Effector memory CD4-positive, alpha-beta T cell (primary cell): ENCODE results near the gene C16orf78.
"Not testable (repeated sequence)": the region's sequence is repeated elsewhere in the genome, so short reads cannot be mapped to it uniquely, and the experiment has no call there.

Experiments used
- DNase-seq, 3 donors: peaks; one replicate each; pipeline ENCODE4 v3.0.0-alpha.2; 2020
- H3K27ac ChIP-seq: 2 replicates; pipeline ENCODE4 v1.7.0; 2013; ENCODE audit warnings: mild to moderate bottlenecking, low read length, moderate library complexity; ENCODE audit not compliant: insufficient read depth, poor library complexity, severe bottlenecking
- H3K27me3 ChIP-seq: replicated peaks from 2 replicates; pipeline ENCODE4 v1.7.0; 2013; ENCODE audit warnings: mild to moderate bottlenecking, low read length; ENCODE audit not compliant: insufficient read depth, control insufficient read depth, poor library complexity, severe bottlenecking
- H3K36me3 ChIP-seq: 2 replicates; pipeline ENCODE4 v1.7.0; 2013; ENCODE audit warnings: mild to moderate bottlenecking, low read length, moderate library complexity; ENCODE audit not compliant: control insufficient read depth, insufficient read depth
- H3K4me1 ChIP-seq: 2 replicates; pipeline ENCODE4 v1.7.0; 2013; ENCODE audit warnings: low read length, mild to moderate bottlenecking; ENCODE audit not compliant: control insufficient read depth, insufficient read depth, poor library complexity, severe bottlenecking
- H3K4me3 ChIP-seq: 2 replicates; pipeline ENCODE4 v1.7.0; 2013; ENCODE audit warnings: low read length, low read depth, mild to moderate bottlenecking; ENCODE audit not compliant: insufficient read depth, poor library complexity, severe bottlenecking
- H3K9me3 ChIP-seq: 2 replicates; pipeline ENCODE4 v1.7.0; 2013; ENCODE audit warnings: mild to moderate bottlenecking, low read length, moderate library complexity; ENCODE audit not compliant: control insufficient read depth

The C16orf78 gene

DNA sequence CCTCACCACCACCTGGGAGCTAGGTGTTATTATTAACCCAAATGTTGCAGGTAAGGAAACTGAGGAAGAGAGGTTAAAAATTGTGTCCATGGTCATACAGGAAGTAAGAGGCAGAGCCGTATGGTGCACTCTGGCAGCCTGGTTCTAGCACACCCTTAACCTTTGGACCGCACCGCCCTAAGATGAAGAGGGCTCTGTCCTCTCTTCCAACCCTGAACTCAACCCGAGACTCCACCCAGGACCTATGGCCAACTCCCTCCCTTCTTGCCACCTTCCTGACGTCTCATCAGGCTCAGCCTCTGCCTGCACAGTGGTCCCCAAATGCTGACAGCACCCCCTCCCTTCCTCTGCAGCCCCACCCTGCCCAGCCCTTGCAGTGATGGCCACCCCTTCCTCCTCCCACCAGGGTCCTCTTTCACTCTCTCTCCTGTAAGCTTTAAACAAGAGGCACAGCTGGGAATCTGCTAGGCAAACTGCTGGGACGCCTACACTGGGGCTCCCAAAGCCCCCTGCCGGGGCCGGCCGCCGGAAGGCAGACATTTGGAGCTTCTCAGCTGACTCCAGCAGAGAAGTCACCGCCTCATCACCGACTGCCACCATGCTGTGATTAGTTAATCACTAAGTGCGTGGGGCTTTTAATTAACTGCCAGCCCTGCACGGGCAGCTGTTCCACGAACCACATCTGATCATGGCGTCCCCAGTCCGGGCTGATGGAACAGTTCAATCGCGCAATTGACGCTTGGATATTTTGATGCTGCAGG, 16.7 kb upstream of the C16orf78 start:
- H3K27ac ChIP-seq: no peak overlapping the region
- DNase-seq: no peak
- no peaks in the 10 kb centered on the region for H3K27me3 ChIP-seq
- H3K9me3 ChIP-seq: no peaks in the 10 kb centered on the region
- no peaks in the 10 kb centered on the region for H3K4me1 ChIP-seq
- H3K36me3 ChIP-seq: no peaks in the 10 kb centered on the region
- H3K4me3 ChIP-seq: no peak overlapping the region

GRCh38 chr16:49359591-49359990, 14.0 kb upstream of the C16orf78 start:
- no peak overlapping the region for H3K27ac ChIP-seq
- H3K36me3 ChIP-seq: no peaks in the 10 kb centered on the region
- no peaks in the 10 kb centered on the region for H3K4me1 ChIP-seq
- no peak for DNase-seq
- no peaks in the 10 kb centered on the region for H3K27me3 ChIP-seq
- H3K4me3 ChIP-seq: no peak overlapping the region
- H3K9me3 ChIP-seq: no peaks in the 10 kb centered on the region

DNA sequence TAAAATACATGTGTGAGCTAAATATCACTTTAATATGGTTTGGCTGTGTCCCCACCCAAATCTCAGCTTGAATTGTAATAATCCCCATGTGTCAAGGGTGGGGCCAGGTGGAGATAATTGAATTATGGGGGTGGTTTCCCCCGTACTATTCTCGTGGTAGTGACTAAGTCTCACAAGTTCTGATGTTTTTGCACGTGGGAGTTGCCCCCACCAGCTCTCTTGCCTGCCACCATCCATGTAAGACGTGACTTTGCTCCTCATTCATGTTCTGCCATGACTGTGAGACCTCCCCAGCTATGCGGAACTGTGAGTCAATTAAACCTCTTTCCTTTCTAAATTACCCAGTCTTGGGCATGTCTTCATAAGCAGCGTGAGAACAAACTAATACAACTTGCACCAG, 11.9 kb upstream of the C16orf78 start:
- not testable (repeated sequence) for DNase-seq, H3K36me3 ChIP-seq, H3K4me3 ChIP-seq, H3K27me3 ChIP-seq, H3K9me3 ChIP-seq, H3K27ac ChIP-seq, H3K4me1 ChIP-seq

GRCh38 chr16:49362230-49362629, 11.4 kb upstream of the C16orf78 start:
- Histone ChIP-seq H3K4me1 (no peaks in the 10 kb centered on the region), H3K27me3 (no peaks in the 10 kb centered on the region), H3K36me3 (no peaks in the 10 kb centered on the region), H3K9me3 (peaks cover 4% of the 10 kb centered on the region), H3K4me3 (no peak overlapping the region), H3K27ac (no peak overlapping the region)
- DNase-seq: no peak

- H3K4me3 ChIP-seq: no peak overlapping the region
- no peaks in the 10 kb centered on the region for H3K27me3 ChIP-seq
- H3K9me3 ChIP-seq: peaks cover 4% of the 10 kb centered on the region
- H3K27ac ChIP-seq: no peak overlapping the region
- no peaks in the 10 kb centered on the region for H3K36me3 ChIP-seq
- H3K4me1 ChIP-seq: no peaks in the 10 kb centered on the region
- no peak for DNase-seq
Observed at GRCh38 chr16:49365711-49366509, 7.7 kb upstream of the C16orf78 start.

- H3K27me3 ChIP-seq: no peaks in the 10 kb centered on the region
- no peaks in the 10 kb centered on the region for H3K4me1 ChIP-seq
- no peak overlapping the region for H3K27ac ChIP-seq
- peaks cover 4% of the 10 kb centered on the region for H3K9me3 ChIP-seq
- no peak overlapping the region for H3K4me3 ChIP-seq
- no peak for DNase-seq
- no peaks in the 10 kb centered on the region for H3K36me3 ChIP-seq
Observed at GRCh38 chr16:49366669-49367068, 6.9 kb upstream of the C16orf78 start.

DNA sequence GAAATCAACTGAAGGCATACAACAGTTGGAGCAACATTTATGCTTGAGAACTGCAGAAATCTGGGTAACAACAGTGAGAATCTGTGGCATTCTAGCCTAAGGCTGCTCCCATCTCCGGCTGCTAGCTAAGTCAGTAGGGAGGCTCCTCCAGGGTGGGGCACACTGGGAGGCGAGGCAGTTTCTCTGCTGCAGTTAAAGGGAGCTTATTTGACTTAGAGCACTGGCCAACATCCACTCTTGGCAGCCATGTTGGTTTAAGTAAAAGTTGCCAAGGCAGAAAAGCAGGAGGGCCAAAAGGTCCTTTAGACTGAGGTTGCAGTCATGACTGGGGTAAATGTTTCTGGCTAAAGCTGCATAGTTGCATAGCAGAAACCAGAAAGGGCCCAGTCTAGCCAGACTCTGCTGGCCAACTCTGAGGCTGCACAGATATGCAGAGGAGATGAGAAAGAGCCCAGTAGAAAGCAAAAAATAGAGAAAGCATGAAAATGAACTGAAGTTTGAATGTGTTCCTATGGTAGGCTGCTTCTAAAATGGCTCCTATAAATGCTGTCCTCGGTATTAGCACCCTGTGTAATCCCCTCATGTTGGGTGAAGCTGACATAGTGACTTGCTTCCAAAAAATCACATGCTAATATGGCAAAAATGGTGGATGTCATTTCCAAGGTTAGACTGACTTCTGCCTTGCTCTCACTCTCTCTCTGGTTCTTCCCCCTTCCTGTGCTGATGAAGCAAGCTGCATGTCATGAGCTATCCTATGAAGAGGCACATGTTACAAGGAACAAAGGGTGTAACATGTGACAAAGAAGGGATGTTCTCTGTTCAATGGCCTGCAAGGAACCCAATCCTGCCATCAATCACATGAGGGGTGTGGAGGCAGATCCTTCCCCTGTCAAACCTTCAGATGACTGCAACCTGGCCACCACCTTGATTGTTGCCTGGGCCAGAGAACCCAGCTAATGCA, 3.7 kb upstream of the C16orf78 start:
- Histone ChIP-seq H3K4me1 (no peaks in the 10 kb centered on the region), H3K27ac (no peak overlapping the region), H3K36me3 (no peaks in the 10 kb centered on the region), H3K4me3 (no peak overlapping the region), H3K9me3 (peaks cover 4% of the 10 kb centered on the region), H3K27me3 (no peaks in the 10 kb centered on the region)
- DNase-seq: no peak

GRCh38 chr16:49376206-49376605, 2.6 kb downstream of the C16orf78 start:
- Histone ChIP-seq H3K36me3 (no peaks in the 10 kb centered on the region), H3K4me1 (no peaks in the 10 kb centered on the region), H3K27ac (no peak overlapping the region), H3K4me3 (no peak overlapping the region), H3K9me3 (no peaks in the 10 kb centered on the region), H3K27me3 (no peaks in the 10 kb centered on the region)
- DNase-seq: no peak

GRCh38 chr16:49377196-49377755, 3.7 kb downstream of the C16orf78 start:
- Histone ChIP-seq H3K9me3 (no peaks in the 10 kb centered on the region), H3K27me3 (no peaks in the 10 kb centered on the region), H3K4me1 (no peaks in the 10 kb centered on the region), H3K36me3 (no peaks in the 10 kb centered on the region), H3K27ac (no peak overlapping the region), H3K4me3 (no peak overlapping the region)
- DNase-seq: no peak
